IPS DF 6.9 (cell line): ENCODE results near the gene CHRNA1.

Source experiments
- DNase-seq: peaks from one replicate; pipeline ENCODE4 v3.0.0-alpha.2; 2013; ENCODE audit warnings: low read depth, low spot score
- H3K27ac ChIP-seq: one replicate; pipeline ENCODE4 v1.5.1; 2013; ENCODE audit warnings: low read length, control low read depth
- H3K27me3 ChIP-seq: 2 replicates; pipeline ENCODE4 v1.6.1; 2013; ENCODE audit warnings: mild to moderate bottlenecking, low read length; ENCODE audit not compliant: control insufficient read depth, insufficient read depth
- H3K36me3 ChIP-seq: 2 replicates; pipeline ENCODE4 v1.6.1; 2013; ENCODE audit warnings: low read length; ENCODE audit not compliant: control insufficient read depth, insufficient read depth
- H3K4me1 ChIP-seq: 2 replicates; pipeline ENCODE4 v1.6.1; 2013; ENCODE audit warnings: low read length; ENCODE audit not compliant: control insufficient read depth, insufficient read depth
- H3K4me3 ChIP-seq: 2 replicates; pipeline ENCODE4 v1.5.1; 2013; ENCODE audit warnings: mild to moderate bottlenecking, low read length
- H3K9me3 ChIP-seq: 2 replicates; pipeline ENCODE4 v1.6.1; 2013; ENCODE audit warnings: low read length, inconsistent platforms; ENCODE audit not compliant: control insufficient read depth, insufficient read depth
- WGBS: extraction: QIAGEN DNeasy Blood & Tissue Kit; methylation state at CpG from one replicate; pipeline ENCODE4 v1.1.7; 2013; ENCODE audit warnings: mixed read lengths, missing lambda C conversion rate; ENCODE audit not compliant: insufficient read length, insufficient coverage; 5-methylcytosine and 5-hydroxymethylcytosine counted together

Gene CHRNA1

GRCh38 chr2:174702541-174702940 lies 61.7 kb downstream of the CHRNA1 start:
- H3K27me3 ChIP-seq, result no peaks in the 10 kb centered on the region
- H3K9me3 ChIP-seq, result no peaks in the 10 kb centered on the region
- H3K27ac ChIP-seq, result no peak overlapping the region
- no peak overlapping the region for H3K4me3 ChIP-seq
- no CpG with 5 or more reads among the region's 3 CpGs for WGBS
- no peaks in the 10 kb centered on the region for H3K36me3 ChIP-seq
- DNase-seq, result no peak
- no peaks in the 10 kb centered on the region for H3K4me1 ChIP-seq

GRCh38 chr2:174699993-174700766 lies 64.1 kb downstream of the CHRNA1 start:
- no peak for DNase-seq
- Histone ChIP-seq H3K27ac (no peak overlapping the region), H3K9me3 (no peaks in the 10 kb centered on the region), H3K4me1 (no peaks in the 10 kb centered on the region), H3K4me3 (no peak overlapping the region), H3K36me3 (no peaks in the 10 kb centered on the region), H3K27me3 (no peaks in the 10 kb centered on the region)
- WGBS, result 100% methylated on average over 1 of the region's 4 CpGs
